ENCODE measurements around the gene VARS2.

Gene VARS2

GRCh38 chr6:30931969-30932645, 18.1 kb downstream of the VARS2 start, which contains the start of gene SFTA2:
Gene SFTA2 (minus strand): TSS chr6:30932170. CDS start chr6:30932096, 74 bp downstream.
- DNase-seq = no peak

- DNase-seq = no peak
These were observed 18.8 kb downstream of the VARS2 start for GRCh38 chr6:30932665-30933365.

GRCh38 chr6:30935018-30935417, 21.0 kb downstream of the VARS2 start:
- DNase-seq = no peak

- no peak for DNase-seq
These were observed 23.2 kb downstream of the VARS2 start for GRCh38 chr6:30937265-30937664.

- DNase-seq = no peak
These were observed 24.7 kb downstream of the VARS2 start for GRCh38 chr6:30938730-30939129.

- no peak for DNase-seq
These were observed 25.4 kb downstream of the VARS2 start for GRCh38 chr6:30939473-30939872.

GRCh38 chr6:30940361-30940986, 26.4 kb downstream of the VARS2 start, which contains the start of gene MUCL3:
Gene MUCL3 (plus strand): TSS chr6:30940973. CDS start chr6:30941000, 27 bp downstream.
- no peak for DNase-seq

- peak; percentile 53 for DNase-seq
These were observed 28.5 kb downstream of the VARS2 start for GRCh38 chr6:30942338-30943060.

- no peak for DNase-seq
These were observed 30.0 kb downstream of the VARS2 start for GRCh38 chr6:30944051-30944450.

- no peak for DNase-seq
These were observed 31.2 kb downstream of the VARS2 start for GRCh38 chr6:30945281-30945680.

- DNase-seq = no peak
These were observed 33.2 kb downstream of the VARS2 start for GRCh38 chr6:30947231-30947630.

- DNase-seq = no peak
These were observed 34.8 kb downstream of the VARS2 start for GRCh38 chr6:30948811-30949210.

- no peak for DNase-seq
These were observed 38.0 kb downstream of the VARS2 start for GRCh38 chr6:30951907-30952469.

GRCh38 chr6:30954631-30955366, 40.8 kb downstream of the VARS2 start:
- DNase-seq = no peak

GRCh38 chr6:30955367-30956042, 41.5 kb downstream of the VARS2 start:
- peak; percentile 65 for DNase-seq

- DNase-seq = no peak
These were observed 43.7 kb downstream of the VARS2 start for GRCh38 chr6:30957716-30958115.

GRCh38 chr6:30960907-30961673, 47.1 kb downstream of the VARS2 start:
- DNase-seq = no peak

GRCh38 chr6:30962716-30963115, 48.7 kb downstream of the VARS2 start:
- no peak for DNase-seq

- DNase-seq = no peak
These were observed 49.6 kb downstream of the VARS2 start for GRCh38 chr6:30963641-30964040.

GRCh38 chr6:30964075-30964474, 50.0 kb downstream of the VARS2 start:
- DNase-seq = no peak

GRCh38 chr6:30965140-30965601, 51.1 kb downstream of the VARS2 start:
- DNase-seq = no peak
